ENCODE data around the gene CMTM2. TPM values are rescaled to one million over a fixed set of nuclear protein-coding genes. Genes with fewer than 3 reads are reported as not detected.

Gene CMTM2
- total and polyA plus RNA-seq, 5 donors from 2014 or later: 0.49 TPM; not detected in 4

DNA sequence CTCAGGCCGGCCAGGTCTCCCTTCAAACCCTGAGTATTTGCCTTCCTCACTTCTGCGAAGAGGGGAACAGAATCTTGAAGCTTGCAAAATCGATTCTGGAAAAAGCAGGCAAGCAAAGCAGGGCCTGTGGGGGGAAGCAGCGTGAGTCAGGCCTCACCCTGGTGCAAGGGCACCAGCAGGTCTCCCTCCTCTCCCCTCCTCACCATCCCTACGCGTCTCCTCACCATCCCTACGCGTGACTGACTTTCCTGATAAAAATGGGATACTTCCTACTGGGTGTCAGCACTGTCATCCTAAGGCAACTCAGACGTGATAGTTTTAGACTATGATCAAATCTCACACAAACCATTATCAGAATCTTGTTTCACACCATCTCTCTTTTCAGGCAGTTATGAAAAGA lies 37.3 kb downstream of the CMTM2 start:
- H3K4me1 ChIP-seq (ENCODE audit: control insufficient read depth, insufficient read depth, low read length, poor library complexity, severe bottlenecking): no peaks in the 10 kb centered on the region
- peaks cover 28% of the 10 kb centered on the region for H3K36me3 ChIP-seq (ENCODE audit: control insufficient read depth, insufficient read depth, low read length)

DNA sequence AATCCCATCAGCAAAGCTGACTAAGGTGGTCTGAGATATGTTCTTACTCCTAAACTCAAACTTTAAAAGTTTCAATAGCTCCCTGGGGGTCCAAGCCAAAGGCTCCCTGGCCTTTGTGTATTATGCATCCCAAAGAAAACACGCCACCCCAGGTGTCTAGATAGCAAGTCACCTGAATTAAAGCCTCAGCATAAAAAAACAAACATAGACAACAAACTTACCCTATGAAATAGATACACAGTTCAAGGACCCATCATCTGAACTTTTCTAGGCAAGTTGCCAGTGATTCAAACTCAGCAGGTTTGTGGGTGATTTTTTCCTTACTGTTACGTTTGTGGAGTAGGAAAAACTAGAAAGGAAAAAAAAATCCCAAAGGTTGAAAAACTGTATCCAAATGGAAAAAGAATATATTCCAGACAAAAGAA lies 37.8 kb downstream of the CMTM2 start:
- no peak overlapping the region for H3K4me3 Mint-ChIP-seq
- peak overlapping the region in 1 of 3 donors; percentile 18 for H3K27ac Mint-ChIP-seq
- no peaks in the 10 kb centered on the region for H3K27me3 Mint-ChIP-seq
- no peaks in the 10 kb centered on the region for H3K4me1 ChIP-seq (ENCODE audit: control insufficient read depth, insufficient read depth, low read length, poor library complexity, severe bottlenecking)
- H3K4me3 ChIP-seq (ENCODE audit: low read depth, low read length): no peak overlapping the region
- no peak for ATAC-seq (ENCODE audit: low read depth in 2 of 2)
- H3K27me3 ChIP-seq (ENCODE audit: control insufficient read depth, insufficient read depth, low read length): no peaks in the 10 kb centered on the region
- H3K27ac ChIP-seq (ENCODE audit: insufficient read depth, low read length, poor library complexity, severe bottlenecking): no peak overlapping the region
- H3K36me3 Mint-ChIP-seq: no peaks in the 10 kb centered on the region
- no peak for DNase-seq
- no peaks in the 10 kb centered on the region for H3K4me1 Mint-ChIP-seq
- peaks cover 24% of the 10 kb centered on the region for H3K36me3 ChIP-seq (ENCODE audit: control insufficient read depth, insufficient read depth, low read length)
- H3K9me3 ChIP-seq (ENCODE audit: control insufficient read depth in 2 of 2, low read length in 2 of 2): no peaks in the 10 kb centered on the region
- no peaks in the 10 kb centered on the region for H3K9me3 Mint-ChIP-seq

More for the DNA sequence above, 37.3 kb downstream of the CMTM2 start:
- no peaks in the 10 kb centered on the region for H3K9me3 ChIP-seq (ENCODE audit: control insufficient read depth in 2 of 2, low read length in 2 of 2)
- no peak overlapping the region for H3K4me3 Mint-ChIP-seq
- no peak for DNase-seq
- no peaks in the 10 kb centered on the region for H3K4me1 Mint-ChIP-seq
- no peaks in the 10 kb centered on the region for H3K9me3 Mint-ChIP-seq
- H3K27me3 ChIP-seq (ENCODE audit: control insufficient read depth, insufficient read depth, low read length): no peaks in the 10 kb centered on the region
- H3K27me3 Mint-ChIP-seq: no peaks in the 10 kb centered on the region
- peak overlapping the region in 2 of 3 donors; percentile 1 to 18 for H3K27ac Mint-ChIP-seq
- no peak overlapping the region for H3K27ac ChIP-seq (ENCODE audit: insufficient read depth, low read length, poor library complexity, severe bottlenecking)
- peaks cover 2% of the 10 kb centered on the region for H3K36me3 Mint-ChIP-seq
- no peak for ATAC-seq (ENCODE audit: low read depth in 2 of 2)
- H3K4me3 ChIP-seq (ENCODE audit: low read depth, low read length): no peak overlapping the region

DNA sequence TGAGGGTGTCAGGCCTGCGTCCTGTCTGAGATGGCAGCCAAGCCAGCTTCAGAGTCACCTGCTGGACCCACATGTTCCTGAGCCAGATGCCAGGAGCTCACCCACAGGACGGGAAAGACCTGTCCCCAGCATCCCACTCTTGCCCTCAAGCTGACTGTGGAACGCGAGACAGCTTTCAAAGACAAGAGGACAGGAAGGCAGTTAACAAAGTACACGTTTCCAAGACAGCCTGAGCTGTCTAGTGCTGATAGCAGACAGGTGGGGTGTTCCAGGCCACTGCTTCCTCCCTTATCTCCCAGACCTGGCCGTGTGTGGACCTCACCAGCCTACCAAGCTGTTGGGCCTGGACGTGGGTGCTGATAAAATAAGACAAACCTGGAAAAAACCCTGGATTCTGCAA lies 38.5 kb downstream of the CMTM2 start:
- Histone ChIP-seq H3K27ac (ENCODE audit: insufficient read depth, low read length, poor library complexity, severe bottlenecking) (no peak overlapping the region), H3K4me3 (ENCODE audit: low read depth, low read length) (no peak overlapping the region), H3K27me3 (ENCODE audit: control insufficient read depth, insufficient read depth, low read length) (no peaks in the 10 kb centered on the region), H3K9me3 (ENCODE audit: control insufficient read depth in 2 of 2, low read length in 2 of 2) (no peaks in the 10 kb centered on the region), H3K36me3 (ENCODE audit: control insufficient read depth, insufficient read depth, low read length) (peaks cover 17% of the 10 kb centered on the region), H3K4me1 (ENCODE audit: control insufficient read depth, insufficient read depth, low read length, poor library complexity, severe bottlenecking) (no peaks in the 10 kb centered on the region)
- H3K27ac Mint-ChIP-seq: peak overlapping the region in 2 of 3 donors; percentile 49 to 55
- no peaks in the 10 kb centered on the region for H3K9me3 Mint-ChIP-seq
- H3K36me3 Mint-ChIP-seq: peaks cover 3% of the 10 kb centered on the region
- no peak overlapping the region for H3K4me3 Mint-ChIP-seq
- no peak for ATAC-seq (ENCODE audit: low read depth in 2 of 2)
- no peak for DNase-seq
- H3K4me1 Mint-ChIP-seq: no peaks in the 10 kb centered on the region
- no peaks in the 10 kb centered on the region for H3K27me3 Mint-ChIP-seq

DNA sequence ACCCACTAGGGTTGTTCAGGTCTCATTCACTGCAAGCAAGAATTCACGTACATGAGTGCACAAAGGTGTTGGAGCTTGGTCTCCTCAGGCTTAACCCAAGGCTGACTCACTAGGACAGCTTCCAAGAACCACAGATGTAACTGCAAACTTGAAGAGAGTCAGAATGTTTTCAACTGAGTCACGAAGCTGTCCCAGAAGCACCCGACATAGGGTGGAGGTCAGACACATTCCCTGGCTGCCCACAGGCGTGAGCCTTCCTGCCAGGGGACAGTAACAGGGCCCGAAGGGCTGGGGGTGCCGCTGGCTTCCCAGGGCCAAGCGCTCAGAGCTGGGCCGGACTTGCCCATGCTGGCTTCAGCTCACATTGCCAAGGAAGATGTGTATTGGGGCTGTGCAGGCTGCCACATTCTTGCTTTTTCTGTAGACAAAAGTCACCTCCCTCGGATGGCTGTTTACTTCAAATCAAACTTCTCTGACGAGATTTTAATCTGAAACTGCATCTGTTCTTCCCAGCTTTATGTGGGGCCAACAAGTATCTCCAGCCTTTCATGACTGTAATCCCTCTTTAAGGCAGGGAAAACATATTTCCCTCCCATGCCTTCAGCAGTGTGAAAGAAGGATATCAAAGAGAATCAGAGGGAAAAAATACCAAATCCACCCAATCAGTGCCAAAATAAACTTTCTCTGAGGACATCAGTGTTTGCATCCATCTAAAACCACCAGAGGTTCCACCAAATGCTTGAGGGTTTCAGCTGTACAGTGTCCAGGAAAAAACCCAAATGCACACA lies 39.5 kb downstream of the CMTM2 start:
- Histone ChIP-seq H3K4me1 (ENCODE audit: control insufficient read depth, insufficient read depth, low read length, poor library complexity, severe bottlenecking) (no peaks in the 10 kb centered on the region), H3K27me3 (ENCODE audit: control insufficient read depth, insufficient read depth, low read length) (no peaks in the 10 kb centered on the region), H3K27ac (ENCODE audit: insufficient read depth, low read length, poor library complexity, severe bottlenecking) (no peak overlapping the region), H3K9me3 (ENCODE audit: control insufficient read depth in 2 of 2, low read length in 2 of 2) (no peaks in the 10 kb centered on the region), H3K36me3 (ENCODE audit: control insufficient read depth, insufficient read depth, low read length) (peaks cover 8% of the 10 kb centered on the region), H3K4me3 (ENCODE audit: low read depth, low read length) (no peak overlapping the region)
- ATAC-seq (ENCODE audit: low read depth in 2 of 2) (no peak), DNase-seq (no peak)
- Mint-ChIP-seq H3K4me1 (no peaks in the 10 kb centered on the region), H3K27me3 (no peaks in the 10 kb centered on the region), H3K4me3 (no peak overlapping the region), H3K27ac (peak overlapping the region in 1 of 3 donors; percentile 49), H3K9me3 (no peaks in the 10 kb centered on the region), H3K36me3 (peaks cover 5% of the 10 kb centered on the region)

DNA sequence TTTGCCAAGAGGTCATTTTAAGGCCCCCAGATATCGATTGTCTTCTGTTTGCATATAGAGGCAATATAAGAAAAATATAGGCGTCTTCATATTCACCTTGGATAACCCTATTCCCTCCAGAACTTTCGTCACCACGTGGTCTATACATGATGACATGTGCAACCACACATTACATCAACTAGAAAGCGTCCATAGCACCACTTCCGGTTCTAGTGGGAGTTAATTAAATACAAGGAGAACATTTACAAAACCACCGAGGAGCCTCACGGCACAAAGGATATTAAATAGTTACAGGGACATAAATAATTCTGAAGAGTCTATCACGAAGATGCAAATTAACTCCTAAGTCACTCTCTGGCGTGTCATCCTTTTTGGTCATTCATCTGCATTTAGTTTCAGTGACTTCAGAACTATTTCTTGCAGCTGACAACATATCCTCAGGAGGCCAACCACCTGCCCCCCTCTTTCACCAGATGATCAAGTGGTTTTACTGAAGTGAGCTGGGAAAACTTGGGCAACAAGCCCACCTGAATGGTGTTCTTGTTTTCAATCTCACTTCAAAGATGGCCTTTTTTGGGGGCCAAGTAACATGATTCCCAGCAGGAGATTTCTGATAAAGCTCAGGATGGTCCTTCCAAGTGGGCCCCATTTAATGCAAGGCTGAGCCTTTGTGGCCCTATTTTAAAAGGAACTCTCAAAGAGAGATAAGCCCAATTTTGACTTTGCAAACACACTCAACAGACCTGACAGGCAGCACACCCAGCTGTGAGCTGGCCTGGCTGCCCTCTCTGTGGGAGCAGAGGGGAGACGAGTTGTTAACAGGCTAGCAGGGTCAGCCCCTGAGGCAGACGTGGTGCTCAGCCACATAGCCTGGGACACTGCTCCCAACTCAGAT lies 40.5 kb downstream of the CMTM2 start:
- no peak overlapping the region for H3K4me3 Mint-ChIP-seq
- DNase-seq: no peak
- Histone ChIP-seq H3K27ac (ENCODE audit: insufficient read depth, low read length, poor library complexity, severe bottlenecking) (no peak overlapping the region), H3K9me3 (ENCODE audit: control insufficient read depth in 2 of 2, low read length in 2 of 2) (no peaks in the 10 kb centered on the region), H3K4me1 (ENCODE audit: control insufficient read depth, insufficient read depth, low read length, poor library complexity, severe bottlenecking) (no peaks in the 10 kb centered on the region), H3K27me3 (ENCODE audit: control insufficient read depth, insufficient read depth, low read length) (no peaks in the 10 kb centered on the region), H3K4me3 (ENCODE audit: low read depth, low read length) (no peak overlapping the region), H3K36me3 (ENCODE audit: control insufficient read depth, insufficient read depth, low read length) (no peaks in the 10 kb centered on the region)
- H3K27ac Mint-ChIP-seq: no peak overlapping the region
- no peak for ATAC-seq (ENCODE audit: low read depth in 2 of 2)
- peaks cover 5% of the 10 kb centered on the region for H3K36me3 Mint-ChIP-seq
- H3K9me3 Mint-ChIP-seq: no peaks in the 10 kb centered on the region
- no peaks in the 10 kb centered on the region for H3K4me1 Mint-ChIP-seq
- no peaks in the 10 kb centered on the region for H3K27me3 Mint-ChIP-seq

DNA sequence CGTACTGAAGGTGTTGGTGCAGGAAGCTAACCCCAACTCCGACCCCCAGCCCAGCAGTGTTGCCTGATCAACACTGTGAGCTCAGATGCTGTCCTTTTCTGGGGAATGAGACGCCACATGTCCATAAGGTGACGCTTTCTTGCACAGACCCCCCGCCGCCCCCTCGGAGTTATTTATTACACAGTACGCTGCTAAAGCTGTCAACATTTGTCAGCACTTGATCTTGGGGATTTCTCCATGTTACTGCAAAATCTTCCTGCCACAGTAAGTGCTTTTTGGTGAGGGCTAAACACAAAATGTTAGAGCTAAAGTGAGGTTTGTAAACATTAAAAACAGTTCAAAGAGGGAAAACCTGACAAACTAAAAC lies 41.1 kb downstream of the CMTM2 start:
- H3K4me3 ChIP-seq (ENCODE audit: low read depth, low read length): no peak overlapping the region
- H3K4me1 ChIP-seq (ENCODE audit: control insufficient read depth, insufficient read depth, low read length, poor library complexity, severe bottlenecking): no peaks in the 10 kb centered on the region
- H3K27me3 ChIP-seq (ENCODE audit: control insufficient read depth, insufficient read depth, low read length): no peaks in the 10 kb centered on the region
- H3K36me3 Mint-ChIP-seq: peaks cover 5% of the 10 kb centered on the region
- H3K9me3 ChIP-seq (ENCODE audit: control insufficient read depth in 2 of 2, low read length in 2 of 2): no peaks in the 10 kb centered on the region
- H3K4me1 Mint-ChIP-seq: no peaks in the 10 kb centered on the region
- no peaks in the 10 kb centered on the region for H3K36me3 ChIP-seq (ENCODE audit: control insufficient read depth, insufficient read depth, low read length)
- no peak overlapping the region for H3K4me3 Mint-ChIP-seq
- H3K9me3 Mint-ChIP-seq: no peaks in the 10 kb centered on the region
- no peak overlapping the region for H3K27ac ChIP-seq (ENCODE audit: insufficient read depth, low read length, poor library complexity, severe bottlenecking)
- no peaks in the 10 kb centered on the region for H3K27me3 Mint-ChIP-seq
- ATAC-seq (ENCODE audit: low read depth in 2 of 2) (no peak), DNase-seq (no peak)
- peak overlapping the region in 1 of 3 donors; percentile 65 for H3K27ac Mint-ChIP-seq

DNA sequence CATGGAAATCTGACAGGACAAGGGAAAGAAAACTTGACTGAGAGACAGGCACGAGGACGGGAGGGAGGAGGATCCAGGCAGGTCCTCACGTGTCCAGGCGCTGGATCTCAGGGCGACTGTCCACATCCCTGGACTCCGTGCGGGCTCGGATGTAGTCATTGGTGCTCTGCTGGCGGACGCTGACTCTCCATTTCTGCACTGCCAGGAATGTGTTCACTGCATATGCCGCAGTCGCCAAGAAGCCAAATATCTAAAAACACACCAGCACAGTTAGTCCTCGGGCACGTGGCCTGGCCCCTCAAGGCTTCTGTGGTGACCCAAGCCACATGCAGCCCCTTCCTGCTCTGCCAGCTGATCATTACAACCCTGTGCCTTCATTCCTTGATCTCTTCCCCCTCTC lies 42.7 kb downstream of the CMTM2 start:
- ATAC-seq (ENCODE audit: low read depth in 2 of 2): no peak

More for the DNA sequence above, 42.7 kb downstream of the CMTM2 start:
- H3K27ac ChIP-seq (ENCODE audit: insufficient read depth, low read length, poor library complexity, severe bottlenecking): no peak overlapping the region
- H3K4me1 ChIP-seq (ENCODE audit: control insufficient read depth, insufficient read depth, low read length, poor library complexity, severe bottlenecking): no peaks in the 10 kb centered on the region
- Mint-ChIP-seq H3K4me1 (no peaks in the 10 kb centered on the region), H3K4me3 (no peak overlapping the region), H3K27me3 (no peaks in the 10 kb centered on the region), H3K27ac (no peak overlapping the region), H3K36me3 (peaks cover 5% of the 10 kb centered on the region), H3K9me3 (no peaks in the 10 kb centered on the region)
- no peak overlapping the region for H3K4me3 ChIP-seq (ENCODE audit: low read depth, low read length)
- no peaks in the 10 kb centered on the region for H3K27me3 ChIP-seq (ENCODE audit: control insufficient read depth, insufficient read depth, low read length)
- no peak for DNase-seq
- no peaks in the 10 kb centered on the region for H3K36me3 ChIP-seq (ENCODE audit: control insufficient read depth, insufficient read depth, low read length)
- no peaks in the 10 kb centered on the region for H3K9me3 ChIP-seq (ENCODE audit: control insufficient read depth in 2 of 2, low read length in 2 of 2)
